Activated CD4-positive, alpha-beta T cell treated with anti-CD3 and anti-CD28 coated beads, Interleukin-2, Interleukin-4, amounts not matched to agents 100 ng/mL and 50 ng/mL, durations not matched to agents 16 hours and 8 hours (primary cell): Measurements from ENCODE around the gene IGF1R.

ENCODE experiments used
- DNase-seq: peaks from one replicate; pipeline ENCODE4 v3.0.0-alpha.2; 2020; ENCODE audit warnings: low spot score

IGF1R gene

GRCh38 chr15:98859149-98859548 is 210.8 kb downstream of the IGF1R start:
- no peak for DNase-seq

- no peak for DNase-seq
Measured at GRCh38 chr15:98860281-98861041, 212.1 kb downstream of the IGF1R start.

- DNase-seq, result no peak
Measured at GRCh38 chr15:98861188-98861587, 212.8 kb downstream of the IGF1R start.

- no peak for DNase-seq
Measured at GRCh38 chr15:98863983-98864382, 215.6 kb downstream of the IGF1R start.

- DNase-seq, result peak; percentile 73
Measured at GRCh38 chr15:98865397-98866339, 217.3 kb downstream of the IGF1R start.

GRCh38 chr15:98866511-98866910 is 218.2 kb downstream of the IGF1R start:
- no peak for DNase-seq

- no peak for DNase-seq
Measured at GRCh38 chr15:98868564-98868963, 220.2 kb downstream of the IGF1R start.

- DNase-seq, result no peak
Measured at GRCh38 chr15:98870788-98871187, 222.4 kb downstream of the IGF1R start.

- no peak for DNase-seq
Measured at GRCh38 chr15:98872774-98873173, 224.4 kb downstream of the IGF1R start.

- DNase-seq, result no peak
Measured at GRCh38 chr15:98873441-98874218, 225.3 kb downstream of the IGF1R start.

- DNase-seq, result no peak
Measured at GRCh38 chr15:98874370-98874769, 226.0 kb downstream of the IGF1R start.

- DNase-seq, result no peak
Measured at GRCh38 chr15:98874773-98875172, 226.4 kb downstream of the IGF1R start.

- DNase-seq, result no peak
Measured at GRCh38 chr15:98875309-98875708, 227.0 kb downstream of the IGF1R start.

GRCh38 chr15:98876451-98877369 is 228.4 kb downstream of the IGF1R start:
- no peak for DNase-seq

- DNase-seq, result no peak
Measured at GRCh38 chr15:98878172-98878571, 229.8 kb downstream of the IGF1R start.

GRCh38 chr15:98878862-98879261 is 230.5 kb downstream of the IGF1R start:
- DNase-seq, result no peak

- peak; percentile 32 for DNase-seq
Measured at GRCh38 chr15:98881526-98882520, 233.5 kb downstream of the IGF1R start.

- DNase-seq, result no peak
Measured at GRCh38 chr15:98883478-98883877, 235.1 kb downstream of the IGF1R start.

GRCh38 chr15:98884894-98885293 is 236.6 kb downstream of the IGF1R start:
- no peak for DNase-seq

GRCh38 chr15:98887976-98888375 is 239.6 kb downstream of the IGF1R start:
- DNase-seq, result no peak
